ENCODE measurements around the gene CYP2J2.
"Not testable (repeated sequence)": the region's sequence is repeated elsewhere in the genome, so short reads cannot be mapped to it uniquely, and the experiment has no call there.

CYP2J2 gene

GRCh38 chr1:59857679-59858354 lies 68.8 kb downstream of the CYP2J2 start:
- no peak for DNase-seq

- DNase-seq = peak; percentile 47
These were observed 69.7 kb downstream of the CYP2J2 start for GRCh38 chr1:59856725-59857338.

GRCh38 chr1:59855297-59855696 lies 71.3 kb downstream of the CYP2J2 start:
- DNase-seq = not testable (repeated sequence)

- DNase-seq = no peak
These were observed 74.5 kb downstream of the CYP2J2 start for GRCh38 chr1:59852117-59852516.

- no peak for DNase-seq
These were observed 79.7 kb downstream of the CYP2J2 start for GRCh38 chr1:59846895-59847282.

- no peak for DNase-seq
These were observed 80.2 kb downstream of the CYP2J2 start for GRCh38 chr1:59846209-59846894.

GRCh38 chr1:59845091-59845490 lies 81.5 kb downstream of the CYP2J2 start:
- no peak for DNase-seq

Data from SHP77 treated with DMSO at 0.1 percent for 48 hours (cell line).